IPS-18a (cell line): ENCODE data around the gene SMARCC1.
A peak's percentile ranks its signal among the peaks of the same experiment; 100 is the strongest.

Source experiments
- H3K27ac ChIP-seq: one replicate; pipeline ENCODE4 v1.5.1; 2013; ENCODE audit warnings: low read length
- H3K27me3 ChIP-seq: one replicate; pipeline ENCODE4 v1.6.1; 2013; ENCODE audit warnings: mild to moderate bottlenecking, low read length; ENCODE audit not compliant: control insufficient read depth, insufficient read depth
- H3K36me3 ChIP-seq: one replicate; pipeline ENCODE4 v1.6.1; 2013; ENCODE audit warnings: low read depth, low read length; ENCODE audit not compliant: control insufficient read depth
- H3K4me1 ChIP-seq: one replicate; pipeline ENCODE4 v1.6.1; 2013; ENCODE audit warnings: low read depth, low read length; ENCODE audit not compliant: control insufficient read depth
- H3K4me3 ChIP-seq: one replicate; pipeline ENCODE4 v1.5.1; 2013; ENCODE audit warnings: low read length
- H3K9ac ChIP-seq: one replicate; pipeline ENCODE4 v1.6.1; 2013; ENCODE audit warnings: mild to moderate bottlenecking, low read length, moderate library complexity
- H3K9me3 ChIP-seq: one replicate; pipeline ENCODE4 v1.6.1; 2013; ENCODE audit warnings: low read depth, low read length; ENCODE audit not compliant: control insufficient read depth

Gene SMARCC1

DNA sequence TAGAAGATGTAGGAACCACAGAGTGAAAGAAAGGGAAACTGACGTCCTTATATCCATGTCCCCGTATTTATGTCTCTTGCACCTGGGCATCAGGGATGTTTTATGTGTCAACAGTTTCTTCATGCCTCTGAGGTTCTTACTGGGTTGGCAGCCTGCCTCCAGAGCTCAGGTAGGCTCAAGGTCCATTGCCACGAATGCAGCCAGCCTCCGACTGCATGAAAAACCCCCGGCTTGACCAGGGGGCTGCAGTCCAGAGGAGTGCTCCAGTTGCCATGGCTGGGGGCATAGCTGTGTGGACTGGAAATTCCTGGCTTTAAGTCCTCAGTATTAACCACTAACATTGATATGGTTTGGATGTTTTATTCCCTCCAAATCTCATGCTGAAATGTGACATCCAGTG lies 200.3 kb downstream of the SMARCC1 start:
- no peak overlapping the region for H3K9ac ChIP-seq
- no peaks in the 10 kb centered on the region for H3K9me3 ChIP-seq
- H3K27ac ChIP-seq: no peak overlapping the region
- H3K4me3 ChIP-seq: no peak overlapping the region
- peaks cover 31% of the 10 kb centered on the region for H3K27me3 ChIP-seq
- no peaks in the 10 kb centered on the region for H3K4me1 ChIP-seq
- peaks cover 13% of the 10 kb centered on the region for H3K36me3 ChIP-seq

DNA sequence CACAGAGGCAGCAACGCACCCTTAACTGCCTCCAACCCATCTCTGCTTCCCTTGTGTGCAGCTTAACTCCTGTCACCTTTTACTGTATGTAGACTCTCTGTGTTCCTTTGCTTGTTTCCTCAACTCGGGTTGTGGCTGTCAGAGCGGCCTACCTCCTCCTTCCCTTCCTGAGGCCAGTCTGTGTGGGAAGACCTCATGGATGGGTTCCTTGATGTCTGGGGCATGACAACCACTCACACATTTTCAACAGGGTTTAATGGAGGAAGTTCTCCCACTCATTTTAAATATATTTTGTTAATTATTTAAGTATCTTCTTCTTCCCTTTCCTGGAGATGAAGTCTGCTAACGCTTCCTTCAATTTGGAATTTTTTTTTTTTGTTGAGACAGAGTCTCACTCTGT lies 201.2 kb downstream of the SMARCC1 start:
- Histone ChIP-seq H3K27me3 (peaks cover 33% of the 10 kb centered on the region), H3K27ac (no peak overlapping the region), H3K4me1 (no peaks in the 10 kb centered on the region), H3K9me3 (no peaks in the 10 kb centered on the region), H3K36me3 (peaks cover 3% of the 10 kb centered on the region), H3K4me3 (no peak overlapping the region), H3K9ac (no peak overlapping the region)

DNA sequence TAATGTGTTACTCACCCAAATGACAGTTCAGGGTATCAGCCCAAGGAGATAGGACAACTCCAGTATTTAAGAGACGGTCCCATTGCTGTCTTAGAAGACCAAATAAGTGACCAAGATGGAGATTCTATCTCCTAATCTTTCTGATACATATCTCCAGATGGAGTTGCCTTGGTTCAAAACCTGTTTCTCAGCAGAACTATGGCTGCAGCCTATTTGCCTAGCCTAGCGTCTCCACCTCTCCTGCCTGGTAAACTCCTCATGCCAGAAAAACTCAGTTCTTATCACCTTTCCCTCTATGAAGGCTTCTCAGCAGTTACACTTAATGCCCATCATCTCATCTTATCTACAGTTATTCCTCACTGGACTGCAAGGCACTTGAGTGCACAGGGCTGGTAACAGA lies 201.8 kb downstream of the SMARCC1 start:
- Histone ChIP-seq H3K36me3 (no peaks in the 10 kb centered on the region), H3K27ac (no peak overlapping the region)

DNA sequence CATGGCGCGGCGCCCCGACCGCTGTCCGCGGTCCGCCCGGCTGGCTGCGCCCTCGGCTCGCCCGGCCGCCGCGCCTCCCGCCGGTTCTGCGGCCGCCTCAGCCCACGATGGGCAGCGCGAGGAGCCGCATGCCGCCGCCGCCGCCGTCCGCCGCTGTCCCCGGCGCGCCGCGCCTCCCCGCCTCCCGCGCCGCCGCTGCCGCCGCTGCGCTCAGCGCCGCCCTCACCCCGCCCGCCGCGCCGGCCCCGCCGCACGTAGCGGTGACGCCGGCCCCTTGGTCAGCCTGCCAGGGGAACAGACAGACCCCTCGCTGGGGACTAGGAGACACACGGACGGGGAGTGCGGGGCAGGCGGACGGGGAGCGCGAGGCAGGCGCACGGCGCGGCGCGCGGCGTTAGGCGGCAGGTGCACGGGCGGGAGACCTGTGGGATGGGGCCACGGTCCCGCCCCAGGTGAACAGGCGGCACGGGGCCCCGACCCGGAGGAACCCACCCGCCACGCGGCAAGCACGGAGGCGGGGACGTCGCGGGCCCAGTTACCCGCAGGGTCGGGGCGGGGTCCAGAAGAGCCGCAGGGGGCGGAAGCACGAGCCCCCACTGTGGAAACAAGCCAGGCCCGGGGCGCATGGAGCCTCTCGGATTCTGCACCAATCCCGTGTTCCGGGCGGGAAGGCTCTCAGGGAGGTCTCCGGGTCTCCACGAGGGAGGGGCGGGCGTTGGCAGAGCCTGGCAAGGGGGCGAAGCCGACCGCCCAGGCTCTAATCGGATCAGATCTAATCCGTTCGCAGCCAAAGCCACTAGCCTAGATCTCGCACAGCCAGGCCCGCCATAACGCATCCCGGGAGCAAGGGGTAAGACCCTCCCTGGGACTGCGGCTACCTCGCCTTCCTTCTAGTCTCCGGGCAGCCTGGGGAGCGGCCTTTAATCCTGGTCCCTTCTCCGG lies 202.7 kb downstream of the SMARCC1 start, which contains the start of gene CSPG5:
Gene CSPG5 (minus strand): TSS at position 175 of the 942 bp plus-strand sequence. CDS start 172 bp downstream, at position 3.
- no peaks in the 10 kb centered on the region for H3K9me3 ChIP-seq
- no peak within 1 kb of the TSS for H3K27ac ChIP-seq
- H3K36me3 ChIP-seq: no peaks in the 10 kb centered on the region
- H3K4me1 ChIP-seq: no peaks in the 10 kb centered on the region
- peak within 1 kb of the TSS; percentile 49 for H3K4me3 ChIP-seq
- no peak within 1 kb of the TSS for H3K9ac ChIP-seq
- H3K27me3 ChIP-seq: peaks cover 33% of the 10 kb centered on the region

More for the DNA sequence above, 201.8 kb downstream of the SMARCC1 start:
- Histone ChIP-seq H3K9me3 (no peaks in the 10 kb centered on the region), H3K4me1 (no peaks in the 10 kb centered on the region), H3K27me3 (peaks cover 33% of the 10 kb centered on the region), H3K9ac (no peak overlapping the region), H3K4me3 (no peak overlapping the region)

DNA sequence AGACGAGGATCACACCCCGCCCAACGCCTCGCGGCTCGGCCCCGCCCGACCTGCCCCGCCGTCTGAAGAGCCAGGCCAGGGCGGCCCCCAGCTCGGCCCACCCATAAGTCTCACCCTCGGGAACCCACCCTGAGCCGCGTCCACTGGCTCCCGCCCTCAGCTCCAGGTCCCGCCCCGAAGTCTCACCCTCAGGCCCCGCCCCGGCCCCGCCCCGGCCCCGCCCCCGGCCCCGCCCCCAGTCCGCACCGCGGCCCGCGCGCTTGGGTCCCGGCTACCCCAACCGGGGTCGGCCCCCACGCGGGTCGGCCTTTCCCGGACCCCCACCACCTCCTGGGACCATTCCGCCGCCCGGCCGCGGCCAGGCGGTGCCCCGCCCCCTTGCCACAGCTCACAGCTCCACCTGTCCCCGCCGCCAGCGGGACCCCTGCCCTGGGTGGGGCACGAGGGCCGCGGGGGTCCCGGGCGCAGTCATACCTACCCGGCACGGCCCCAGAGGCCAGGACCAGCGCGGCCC lies 203.5 kb downstream of the SMARCC1 start:
- Histone ChIP-seq H3K9ac (no peak overlapping the region), H3K9me3 (no peaks in the 10 kb centered on the region), H3K27me3 (peaks cover 33% of the 10 kb centered on the region), H3K4me1 (no peaks in the 10 kb centered on the region), H3K36me3 (no peaks in the 10 kb centered on the region), H3K27ac (no peak overlapping the region), H3K4me3 (peak overlapping the region; percentile 47)

DNA sequence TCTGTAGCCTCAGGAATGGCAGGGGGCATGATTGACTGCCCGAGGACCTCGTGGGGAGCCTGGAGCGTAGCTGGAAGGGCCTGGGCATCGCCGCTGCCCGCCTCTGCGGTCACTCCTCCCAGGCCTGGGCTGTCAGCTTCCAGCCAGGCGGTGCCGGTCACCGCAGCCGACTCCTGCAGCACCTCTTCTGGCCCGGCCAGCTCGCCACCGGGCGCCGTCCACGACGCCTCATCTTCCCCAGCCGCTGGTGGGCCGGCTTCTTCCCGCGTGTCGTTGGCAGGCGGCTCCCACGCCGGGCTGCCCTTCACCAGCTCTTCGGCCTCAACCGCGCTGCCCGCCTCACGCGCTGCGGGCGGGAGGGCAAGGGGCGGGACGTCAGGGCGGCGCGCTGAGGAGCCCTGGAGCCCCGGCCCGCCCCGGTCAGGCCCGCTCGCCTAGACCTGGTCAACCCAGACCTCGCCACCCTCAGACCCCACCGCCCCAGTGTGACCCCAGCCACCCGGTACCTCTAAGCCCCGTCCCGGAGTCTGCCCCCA lies 204.0 kb downstream of the SMARCC1 start:
- no peaks in the 10 kb centered on the region for H3K36me3 ChIP-seq
- H3K9me3 ChIP-seq: no peaks in the 10 kb centered on the region
- H3K27me3 ChIP-seq: peaks cover 33% of the 10 kb centered on the region
- no peak overlapping the region for H3K27ac ChIP-seq
- H3K4me1 ChIP-seq: no peaks in the 10 kb centered on the region
- peak overlapping the region; percentile 47 for H3K4me3 ChIP-seq
- H3K9ac ChIP-seq: no peak overlapping the region

DNA sequence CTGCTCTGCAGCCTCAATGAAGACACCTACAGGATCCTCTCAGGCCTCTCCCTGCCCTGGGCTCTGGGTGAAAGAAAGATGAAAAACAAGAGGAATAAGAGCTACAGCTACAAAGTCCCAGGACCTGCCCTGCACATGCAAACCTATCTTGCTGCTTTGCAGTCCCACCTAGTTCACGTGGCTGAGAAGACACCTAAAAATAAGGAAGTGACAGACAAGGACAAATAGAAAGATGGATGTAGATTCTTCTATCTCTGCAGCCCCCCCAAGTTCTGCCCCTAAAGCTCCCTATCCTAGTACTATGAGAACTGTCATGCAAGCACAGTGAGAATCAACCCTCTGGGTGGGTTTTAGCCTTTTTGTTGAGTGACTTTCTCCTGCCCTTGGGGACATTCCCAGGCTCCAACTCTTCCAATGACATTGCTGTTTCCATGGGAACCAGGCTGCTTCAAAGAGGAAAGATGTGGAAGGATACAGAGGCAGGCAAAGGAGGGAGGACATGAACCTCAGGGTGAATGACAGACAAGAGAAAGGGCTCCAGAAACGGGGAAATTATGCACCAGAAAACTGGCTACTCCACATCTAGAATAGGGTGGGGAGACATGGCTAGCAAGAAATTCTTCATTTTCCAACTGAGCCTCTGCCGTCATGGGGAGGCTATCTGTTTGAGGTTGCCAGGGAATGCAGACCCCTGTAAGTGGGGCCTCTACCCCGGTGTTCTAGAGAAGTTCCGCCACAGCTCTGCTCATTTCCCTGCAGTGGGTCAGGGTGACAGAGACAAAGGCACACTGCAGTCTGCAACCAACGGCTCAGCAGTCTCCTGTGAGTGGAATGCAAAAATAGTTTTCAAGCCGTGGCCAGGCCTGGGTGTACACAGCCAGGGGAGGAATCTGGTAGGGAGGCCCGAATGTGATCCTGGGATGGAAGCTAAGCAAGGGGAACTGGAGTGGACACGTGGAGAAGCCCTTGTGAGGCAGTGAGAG lies 208.2 kb downstream of the SMARCC1 start:
- no peaks in the 10 kb centered on the region for H3K36me3 ChIP-seq
- no peaks in the 10 kb centered on the region for H3K9me3 ChIP-seq
- no peaks in the 10 kb centered on the region for H3K4me1 ChIP-seq
- no peak overlapping the region for H3K4me3 ChIP-seq
- H3K27ac ChIP-seq: no peak overlapping the region
- H3K27me3 ChIP-seq: peaks cover 16% of the 10 kb centered on the region
- H3K9ac ChIP-seq: no peak overlapping the region

DNA sequence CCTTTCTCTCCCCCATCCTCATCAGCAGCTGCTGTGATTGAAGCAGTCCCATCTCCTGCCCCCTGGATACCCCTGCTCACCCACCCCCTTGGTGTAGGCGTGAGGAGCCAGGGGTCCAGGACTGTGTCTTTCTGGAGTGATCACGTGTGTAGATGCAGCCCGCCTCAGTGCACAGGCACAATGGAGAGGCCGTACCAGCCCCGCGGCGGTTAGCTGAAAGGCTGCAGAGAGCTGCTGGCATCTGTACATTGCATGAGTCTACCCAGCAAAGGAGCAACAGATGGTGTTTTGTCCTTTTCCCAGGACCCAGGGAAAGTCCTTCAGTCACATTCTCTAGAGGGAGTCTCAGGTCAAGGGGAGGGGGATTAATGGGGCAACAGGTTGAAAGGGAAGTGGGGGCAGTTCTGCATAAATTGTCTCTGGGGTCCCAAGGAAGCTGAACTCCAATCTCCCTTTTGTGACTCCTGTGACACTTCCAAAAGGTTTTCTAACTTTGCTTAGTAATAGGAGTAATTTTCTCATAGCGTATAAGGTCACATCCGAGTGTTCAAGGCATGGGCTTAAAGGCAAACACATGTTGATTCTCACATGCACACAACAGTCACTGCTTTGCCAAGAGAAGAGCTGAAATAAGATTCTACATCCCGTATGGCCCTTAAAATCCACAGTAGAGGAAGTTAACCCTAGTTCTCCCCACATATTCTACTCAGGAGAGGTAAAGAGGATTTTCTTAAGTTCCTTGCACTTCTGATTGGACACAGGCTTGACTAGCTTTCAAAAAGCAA lies 210.1 kb downstream of the SMARCC1 start:
- Histone ChIP-seq H3K9ac (no peak overlapping the region), H3K4me1 (no peaks in the 10 kb centered on the region), H3K4me3 (no peak overlapping the region), H3K27me3 (peaks cover 3% of the 10 kb centered on the region), H3K27ac (no peak overlapping the region), H3K36me3 (no peaks in the 10 kb centered on the region), H3K9me3 (no peaks in the 10 kb centered on the region)

DNA sequence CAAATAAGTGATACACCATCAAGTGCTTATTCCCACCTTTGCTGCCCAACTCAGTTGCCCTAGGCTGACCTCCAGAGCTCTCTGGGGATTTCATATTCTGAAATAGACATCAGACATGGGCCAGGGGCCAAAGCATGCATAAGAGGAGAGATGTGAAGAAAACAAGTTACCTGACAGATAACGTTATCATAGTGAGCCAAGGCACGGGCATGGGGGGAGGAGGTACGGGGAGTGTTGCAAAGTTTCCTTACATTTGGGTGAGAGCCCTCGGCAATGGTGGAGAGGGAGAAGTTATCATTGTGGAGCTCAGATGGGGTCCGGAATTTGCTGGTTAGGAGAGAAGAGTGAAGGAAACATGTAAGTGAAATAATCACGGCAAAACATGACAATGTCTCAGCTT lies 212.8 kb downstream of the SMARCC1 start:
- no peak overlapping the region for H3K27ac ChIP-seq
- H3K27me3 ChIP-seq: no peaks in the 10 kb centered on the region
- no peak overlapping the region for H3K9ac ChIP-seq
- no peak overlapping the region for H3K4me3 ChIP-seq
- no peaks in the 10 kb centered on the region for H3K36me3 ChIP-seq
- H3K9me3 ChIP-seq: no peaks in the 10 kb centered on the region
- H3K4me1 ChIP-seq: no peaks in the 10 kb centered on the region

DNA sequence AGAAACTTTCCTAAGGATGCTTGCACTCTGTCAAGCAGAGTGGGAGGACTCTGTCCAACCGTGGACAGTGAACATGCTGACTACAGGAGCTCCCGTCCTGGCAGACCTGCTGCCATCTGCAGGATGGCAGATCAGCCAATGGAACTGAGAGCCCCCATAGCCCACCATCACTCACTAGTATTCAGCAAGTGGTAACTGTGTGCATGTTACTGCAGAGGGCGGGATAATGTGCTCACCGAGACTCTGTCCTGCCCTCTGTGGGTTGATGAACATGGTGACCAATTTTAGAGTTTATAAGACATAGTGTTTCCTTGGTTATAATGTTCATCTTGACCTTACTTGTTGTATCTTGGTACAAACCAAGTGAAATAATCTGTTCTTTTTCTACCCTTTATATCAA lies 214.5 kb downstream of the SMARCC1 start:
- no peaks in the 10 kb centered on the region for H3K36me3 ChIP-seq
- no peak overlapping the region for H3K27ac ChIP-seq
- H3K9ac ChIP-seq: no peak overlapping the region
- H3K9me3 ChIP-seq: no peaks in the 10 kb centered on the region
- no peaks in the 10 kb centered on the region for H3K27me3 ChIP-seq
- H3K4me3 ChIP-seq: no peak overlapping the region
- H3K4me1 ChIP-seq: no peaks in the 10 kb centered on the region
